H1 (cell line): ENCODE data around the gene FMN2.

Experiments used
- BACH1 ChIP-seq: IDR thresholded peaks from 2 replicates; pipeline ENCODE4 v1.6.1; 2012; ENCODE audit warnings: low read length, improper control_type of control experiment
- CREB1 ChIP-seq: IDR thresholded peaks from 2 replicates; pipeline ENCODE4 v1.6.1; 2012; ENCODE audit warnings: inconsistent platforms
- EP300 ChIP-seq, 2 experiments: IDR thresholded peaks; 1 replicate in 1 of 2; 2 replicates in 1 of 2; pipeline ENCODE4 v1.6.1; 2011 to 2012; ENCODE audit warnings: low read depth in 2 of 2, low read length in 2 of 2, mild to moderate bottlenecking in 2 of 2, borderline replicate concordance in 1 of 2, inconsistent platforms in 1 of 2, moderate library complexity in 1 of 2
- EZH2 ChIP-seq: fragments of 200-600 bp; sonication (generic); IDR thresholded peaks from 2 replicates; pipeline ENCODE4 v1.7.1; 2012; ENCODE audit warnings: low read depth, mild to moderate bottlenecking, moderate library complexity, low read length, inconsistent platforms; ENCODE audit not compliant: severe bottlenecking
- HDAC2 ChIP-seq, 2 experiments: fragments of 300-600 bp in 1 of 2; sonication (generic) in 1 of 2; IDR thresholded peaks; 2 replicates each; pipeline ENCODE4 v1.6.1; 2011 to 2012; ENCODE audit warnings: low read depth in 2 of 2, low read length in 2 of 2, mild to moderate bottlenecking in 2 of 2, moderate library complexity in 2 of 2, borderline replicate concordance in 1 of 2, inconsistent platforms in 1 of 2
- POLR2A ChIP-seq, 2 experiments: IDR thresholded peaks; 1 replicate in 1 of 2; 2 replicates in 1 of 2; pipeline ENCODE4 v1.6.1; 2011; ENCODE audit warnings: low read depth in 2 of 2, low read length in 2 of 2, mild to moderate bottlenecking in 2 of 2; ENCODE audit errors: control extremely low read depth in 1 of 2
- RAD21 ChIP-seq, 2 experiments: IDR thresholded peaks in 1 of 2; conservative IDR thresholded peaks in 1 of 2; 2 replicates each; pipeline ENCODE4 v1.6.1; 2011; ENCODE audit warnings: low read depth in 2 of 2, low read length in 2 of 2, improper control_type of control experiment in 1 of 2, inconsistent platforms in 1 of 2, mild to moderate bottlenecking in 1 of 2, moderate library complexity in 1 of 2
- RBBP5 ChIP-seq: IDR thresholded peaks from 2 replicates; pipeline ENCODE4 v1.7.1; 2012; ENCODE audit warnings: low read depth, mild to moderate bottlenecking, inconsistent platforms, low read length, moderate library complexity, borderline replicate concordance
- RFX5 ChIP-seq: IDR thresholded peaks from 2 replicates; pipeline ENCODE4 v1.6.1; 2011; ENCODE audit warnings: low read depth, low read length, improper control_type of control experiment, borderline replicate concordance
- SP1 ChIP-seq: IDR thresholded peaks from 2 replicates; pipeline ENCODE4 v1.6.1; 2011; ENCODE audit warnings: low read depth, low read length
- TCF12 ChIP-seq: IDR thresholded peaks from 2 replicates; pipeline ENCODE4 v1.6.1; 2011; ENCODE audit warnings: low read depth, mild to moderate bottlenecking, low read length
- TEAD4 ChIP-seq: IDR thresholded peaks from 2 replicates; pipeline ENCODE4 v1.6.1; 2012; ENCODE audit warnings: low read depth, low read length, inconsistent platforms, mixed read lengths
- TF ChIP-seq, protein P1 (sequence below), 3 experiments: IDR thresholded peaks; 1 replicate in 2 of 3; 2 replicates in 1 of 3; pipeline versions ENCODE4 v1.5.1 to v1.6.1; 2011; ENCODE audit warnings: low read length in 3 of 3, mild to moderate bottlenecking in 3 of 3, inconsistent platforms in 2 of 3, low read depth in 1 of 3, moderate library complexity in 1 of 3; ENCODE audit not compliant: insufficient read depth in 1 of 3; ENCODE audit errors: control extremely low read depth in 1 of 3
- TF ChIP-seq, protein P2 (sequence below): IDR thresholded peaks from 2 replicates; pipeline ENCODE4 v1.6.1; 2012; ENCODE audit warnings: inconsistent platforms

DNA sequence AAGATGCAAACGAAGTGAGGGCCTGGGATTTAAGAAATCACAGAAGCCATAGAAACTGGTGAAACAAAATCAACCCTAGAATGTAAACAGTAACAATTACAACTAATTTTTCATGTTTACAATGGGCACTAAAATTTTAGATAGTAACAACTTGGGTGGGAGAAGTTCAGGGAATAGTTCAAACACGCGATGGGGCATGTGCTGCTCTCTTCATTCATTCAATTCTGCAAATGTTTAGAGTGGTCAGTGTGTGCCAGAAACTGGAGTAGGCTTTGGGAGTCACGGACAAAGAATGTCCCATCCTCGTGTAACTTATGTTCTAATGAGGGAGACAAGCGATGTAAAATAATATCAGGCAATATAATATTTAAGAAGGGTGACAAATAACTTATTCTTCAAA, 386.9 kb downstream of the FMN2 start:
- TF ChIP-seq, protein P1, sequence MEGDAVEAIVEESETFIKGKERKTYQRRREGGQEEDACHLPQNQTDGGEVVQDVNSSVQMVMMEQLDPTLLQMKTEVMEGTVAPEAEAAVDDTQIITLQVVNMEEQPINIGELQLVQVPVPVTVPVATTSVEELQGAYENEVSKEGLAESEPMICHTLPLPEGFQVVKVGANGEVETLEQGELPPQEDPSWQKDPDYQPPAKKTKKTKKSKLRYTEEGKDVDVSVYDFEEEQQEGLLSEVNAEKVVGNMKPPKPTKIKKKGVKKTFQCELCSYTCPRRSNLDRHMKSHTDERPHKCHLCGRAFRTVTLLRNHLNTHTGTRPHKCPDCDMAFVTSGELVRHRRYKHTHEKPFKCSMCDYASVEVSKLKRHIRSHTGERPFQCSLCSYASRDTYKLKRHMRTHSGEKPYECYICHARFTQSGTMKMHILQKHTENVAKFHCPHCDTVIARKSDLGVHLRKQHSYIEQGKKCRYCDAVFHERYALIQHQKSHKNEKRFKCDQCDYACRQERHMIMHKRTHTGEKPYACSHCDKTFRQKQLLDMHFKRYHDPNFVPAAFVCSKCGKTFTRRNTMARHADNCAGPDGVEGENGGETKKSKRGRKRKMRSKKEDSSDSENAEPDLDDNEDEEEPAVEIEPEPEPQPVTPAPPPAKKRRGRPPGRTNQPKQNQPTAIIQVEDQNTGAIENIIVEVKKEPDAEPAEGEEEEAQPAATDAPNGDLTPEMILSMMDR (IDR thresholded peaks at IDR 0.05; ENCODE audit: control extremely low read depth in 1 of 3, insufficient read depth in 1 of 3, low read depth in 1 of 3, low read length in 3 of 3), result no peak
- no peak for TF ChIP-seq EZH2
- no peak for TF ChIP-seq POLR2A (IDR thresholded peaks at IDR 0.05; ENCODE audit: control extremely low read depth in 1 of 2, low read depth in 2 of 2, low read length in 2 of 2)
- TF ChIP-seq SP1, result no peak
- TF ChIP-seq TEAD4, result no peak
- TF ChIP-seq, protein P2, sequence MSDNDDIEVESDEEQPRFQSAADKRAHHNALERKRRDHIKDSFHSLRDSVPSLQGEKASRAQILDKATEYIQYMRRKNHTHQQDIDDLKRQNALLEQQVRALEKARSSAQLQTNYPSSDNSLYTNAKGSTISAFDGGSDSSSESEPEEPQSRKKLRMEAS, result no peak
- TF ChIP-seq RBBP5, result no peak
- TF ChIP-seq HDAC2 (IDR thresholded peaks at IDR 0.05; ENCODE audit: borderline replicate concordance in 1 of 2, low read depth in 2 of 2, low read length in 2 of 2), result no peak
- no peak for TF ChIP-seq TCF12
- no peak for TF ChIP-seq RFX5
- no peak for TF ChIP-seq RAD21 (IDR thresholded peaks at IDR 0.05 in 1 of 2, conservative IDR thresholded peaks at IDR 0.05 in 1 of 2; ENCODE audit: low read depth in 2 of 2, low read length in 2 of 2)
- TF ChIP-seq CREB1, result no peak
- no peak for TF ChIP-seq BACH1
- no peak for TF ChIP-seq EP300 (IDR thresholded peaks at IDR 0.05; ENCODE audit: borderline replicate concordance in 1 of 2, low read depth in 2 of 2, low read length in 2 of 2)
